Astrocyte of the spinal cord (primary cell): ENCODE data around the gene BTBD10.
"Not testable (repeated sequence)": the region's sequence is repeated elsewhere in the genome, so short reads cannot be mapped to it uniquely, and the experiment has no call there.

Experiments used
- DNase-seq: peaks from one replicate; pipeline ENCODE4 v3.0.0; 2011; ENCODE audit warnings: low read depth, low spot score
- H3K4me3 ChIP-seq: 2 replicates; pipeline ENCODE4 v1.5.1; 2011; ENCODE audit warnings: low read depth, mild to moderate bottlenecking, low read length, moderate library complexity
- in situ Hi-C: cut with HindIII; loops from 2 replicates; pipeline ENCODE4 v1.10.0; 2017; ENCODE audit warnings: low sequenced_read_pairs
- TF ChIP-seq, protein P1 (sequence below): IDR thresholded peaks from 2 replicates; pipeline ENCODE4 v1.5.1; 2012; ENCODE audit warnings: low read depth, mild to moderate bottlenecking, low read length, inconsistent platforms

BTBD10 gene

GRCh38 chr11:13448876-13449275 lies 14.1 kb downstream of the BTBD10 start:
- no peak overlapping the region for H3K4me3 ChIP-seq
- TF ChIP-seq, protein P1, sequence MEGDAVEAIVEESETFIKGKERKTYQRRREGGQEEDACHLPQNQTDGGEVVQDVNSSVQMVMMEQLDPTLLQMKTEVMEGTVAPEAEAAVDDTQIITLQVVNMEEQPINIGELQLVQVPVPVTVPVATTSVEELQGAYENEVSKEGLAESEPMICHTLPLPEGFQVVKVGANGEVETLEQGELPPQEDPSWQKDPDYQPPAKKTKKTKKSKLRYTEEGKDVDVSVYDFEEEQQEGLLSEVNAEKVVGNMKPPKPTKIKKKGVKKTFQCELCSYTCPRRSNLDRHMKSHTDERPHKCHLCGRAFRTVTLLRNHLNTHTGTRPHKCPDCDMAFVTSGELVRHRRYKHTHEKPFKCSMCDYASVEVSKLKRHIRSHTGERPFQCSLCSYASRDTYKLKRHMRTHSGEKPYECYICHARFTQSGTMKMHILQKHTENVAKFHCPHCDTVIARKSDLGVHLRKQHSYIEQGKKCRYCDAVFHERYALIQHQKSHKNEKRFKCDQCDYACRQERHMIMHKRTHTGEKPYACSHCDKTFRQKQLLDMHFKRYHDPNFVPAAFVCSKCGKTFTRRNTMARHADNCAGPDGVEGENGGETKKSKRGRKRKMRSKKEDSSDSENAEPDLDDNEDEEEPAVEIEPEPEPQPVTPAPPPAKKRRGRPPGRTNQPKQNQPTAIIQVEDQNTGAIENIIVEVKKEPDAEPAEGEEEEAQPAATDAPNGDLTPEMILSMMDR: no peak
- DNase-seq: peak; percentile 43
- in situ Hi-C loops: no loop called here

- DNase-seq: no peak
- in situ Hi-C loops: no loop called here
- TF ChIP-seq, protein P1: no peak
- H3K4me3 ChIP-seq: no peak overlapping the region
Observed at GRCh38 chr11:13446444-13446843, 16.6 kb downstream of the BTBD10 start.

DNA sequence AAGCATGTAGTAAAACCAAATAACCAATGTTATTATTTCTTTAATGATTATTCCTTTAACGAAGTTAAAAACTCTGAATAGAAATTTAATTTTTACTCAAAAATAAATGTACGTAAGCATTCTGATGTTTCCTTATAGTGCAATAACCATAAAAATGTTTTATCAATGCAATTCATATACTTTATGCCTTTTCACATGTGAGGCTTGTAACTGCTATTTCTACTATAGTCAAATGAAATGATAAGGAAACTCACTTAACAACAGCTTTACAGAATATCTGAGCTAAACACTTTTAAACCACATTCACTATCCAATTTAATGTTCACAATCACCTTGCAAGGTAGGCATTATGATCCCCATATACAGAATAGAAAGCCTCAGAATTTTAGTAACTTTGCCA lies 17.4 kb downstream of the BTBD10 start:
- DNase-seq: no peak
- no peak overlapping the region for H3K4me3 ChIP-seq
- in situ Hi-C loops: no loop called here
- TF ChIP-seq, protein P1: no peak

DNA sequence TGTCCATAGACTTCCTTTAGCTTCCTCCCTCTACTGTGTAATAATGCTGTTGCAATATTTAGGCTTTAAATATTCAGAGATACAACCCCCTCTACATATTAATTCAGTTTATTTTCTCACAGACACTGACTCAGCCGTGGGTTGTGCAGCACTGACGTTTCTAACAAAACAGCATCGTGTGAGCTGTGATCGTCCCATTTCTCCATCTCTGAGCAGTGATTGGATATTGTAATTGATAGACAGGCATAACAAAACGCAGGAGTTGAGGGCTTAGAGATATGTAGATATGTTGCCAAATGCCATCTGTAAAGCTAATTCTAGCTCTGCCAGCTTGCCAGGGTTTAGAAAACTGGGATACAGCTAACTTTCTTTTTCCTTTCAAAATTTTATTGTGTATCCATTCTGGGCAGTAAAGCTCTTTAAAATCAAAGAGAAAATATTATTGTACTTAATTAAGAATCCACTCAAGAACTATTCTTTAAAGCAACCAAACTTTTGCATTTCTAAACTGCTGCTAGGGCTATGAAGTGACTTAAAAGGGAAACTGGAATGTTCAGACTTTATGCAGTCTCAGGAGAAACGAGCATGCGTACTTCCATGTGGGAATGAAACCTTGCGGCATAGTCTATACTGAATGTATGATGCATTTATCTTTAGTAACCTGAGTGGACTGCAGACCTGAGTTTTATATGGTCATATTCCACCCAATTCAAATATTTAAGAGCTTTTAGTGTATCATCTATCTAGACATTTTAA lies 22.7 kb downstream of the BTBD10 start:
- TF ChIP-seq, protein P1: no peak
- H3K4me3 ChIP-seq: peak overlapping the region; percentile 1
- DNase-seq: peak; percentile 93
- in situ Hi-C loops: no loop called here

DNA sequence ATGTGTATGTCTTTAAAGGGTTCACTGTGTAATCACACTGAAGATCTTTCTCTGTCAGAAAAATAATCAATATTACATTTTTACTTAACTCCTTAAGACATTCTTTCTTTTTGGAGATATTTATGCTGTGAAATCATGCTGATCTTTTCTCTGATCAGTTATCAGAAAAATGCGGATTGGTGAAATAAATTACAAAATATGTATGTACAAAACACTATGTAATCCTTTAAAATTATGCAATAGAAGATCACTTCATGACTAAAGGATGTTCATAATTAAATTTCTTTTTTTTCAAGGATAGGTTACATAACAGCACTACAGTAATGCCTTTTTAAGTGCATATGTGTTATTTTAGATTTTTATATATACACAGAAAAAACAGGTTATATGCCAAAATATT lies 24.7 kb downstream of the BTBD10 start:
- no peak for DNase-seq
- no peak overlapping the region for H3K4me3 ChIP-seq
- TF ChIP-seq, protein P1: no peak
- in situ Hi-C loops: no loop called here

DNA sequence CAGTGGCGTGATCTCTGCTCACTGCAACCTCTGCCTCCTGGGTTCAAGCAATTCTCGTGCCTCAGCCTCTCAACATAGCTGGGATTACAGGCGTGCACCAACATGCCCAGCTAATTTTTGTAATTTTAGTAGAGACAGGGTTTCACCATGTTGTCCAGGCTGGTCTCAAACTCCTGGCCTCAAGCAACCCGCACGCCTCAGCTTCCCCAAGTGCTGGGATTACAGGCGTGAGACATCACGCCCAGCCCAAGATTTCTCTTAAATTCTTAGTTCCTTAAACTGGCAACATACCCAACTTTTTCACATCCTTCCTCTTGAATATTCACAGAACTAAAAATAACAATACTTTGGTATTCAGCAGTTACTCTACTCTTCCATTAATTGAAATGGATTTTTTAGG lies 26.2 kb downstream of the BTBD10 start:
- in situ Hi-C loops, H3K4me3 ChIP-seq, DNase-seq: not testable (repeated sequence)

GRCh38 chr11:13434247-13435205 lies 28.5 kb downstream of the BTBD10 start:
- TF ChIP-seq, protein P1: no peak
- H3K4me3 ChIP-seq: no peak overlapping the region
- DNase-seq: no peak
- in situ Hi-C loops: no loop called here
